ENCODE measurements around the gene ZMIZ1. TPM values are rescaled to one million over a fixed set of nuclear protein-coding genes. Genes with fewer than 3 reads are reported as not detected.
A peak's percentile ranks its signal among the peaks of the same experiment; 100 is the strongest.

The ZMIZ1 gene
- total RNA-seq, 1 experiment from 2014 or later: 42.3 TPM

GRCh38 chr10:79189853-79190435 is 121.2 kb downstream of the ZMIZ1 start:
- H3K4me3 Mint-ChIP-seq (ENCODE audit: unreplicated experiment): no peak overlapping the region
- no peak for TF ChIP-seq CTCF (IDR thresholded peaks at IDR 0.05; ENCODE audit: insufficient read depth in 1 of 2, low read depth in 1 of 2, low read length in 1 of 2, severe bottlenecking in 1 of 2, unreplicated experiment in 1 of 2)
- ChIA-PET POLR2A (no interaction called here), CTCF (interaction anchor here (0.6 to 1.1 kb wide), 2 partner anchors 32 to 95 kb away, joined by 3 to 4 read pairs; no protein-coding TSS in a partner anchor)
- Histone ChIP-seq H3K9me3 (no peaks in the 10 kb centered on the region), H3K4me1 (peaks cover 49% of the 10 kb centered on the region), H3K27me3 (replicated peaks; ENCODE audit: control insufficient read depth, insufficient read depth, low read length) (no peaks in the 10 kb centered on the region), H3K36me3 (ENCODE audit: control insufficient read depth, insufficient read depth, low read length) (peaks cover 4% of the 10 kb centered on the region), H3K4me3 (ENCODE audit: low read depth, low read length) (no peak overlapping the region)
- no TSS peak for BruUV-seq (replicated peaks)
- intact Hi-C loops (cut with micrococcal nuclease; ENCODE audit: unreplicated experiment): loop anchor here (10.0 kb wide), 2 partner anchors 265 to 765 kb away; no protein-coding TSS in a partner anchor
- no peaks in the 10 kb centered on the region for H3K9me3 Mint-ChIP-seq (ENCODE audit: unreplicated experiment)
- no peak for DNase-seq
- H3K27me3 Mint-ChIP-seq (ENCODE audit: insufficient read depth, unreplicated experiment): no peaks in the 10 kb centered on the region
- peaks cover 18% of the 10 kb centered on the region for H3K36me3 Mint-ChIP-seq (ENCODE audit: insufficient read depth, unreplicated experiment)
- peaks cover 43% of the 10 kb centered on the region for H3K4me1 Mint-ChIP-seq (ENCODE audit: low read depth, unreplicated experiment)
- peak overlapping the region; percentile 91 for H3K27ac Mint-ChIP-seq (ENCODE audit: unreplicated experiment)

GRCh38 chr10:79190740-79191261 is 122.0 kb downstream of the ZMIZ1 start:
- intact Hi-C loops (cut with micrococcal nuclease; ENCODE audit: unreplicated experiment): loop anchor here (10.0 kb wide), 2 partner anchors 266 to 766 kb away; no protein-coding TSS in a partner anchor
- no peaks in the 10 kb centered on the region for H3K9me3 Mint-ChIP-seq (ENCODE audit: unreplicated experiment)
- no TSS peak for BruUV-seq (replicated peaks)
- TF ChIP-seq CTCF (IDR thresholded peaks at IDR 0.05; ENCODE audit: insufficient read depth in 1 of 2, low read depth in 1 of 2, low read length in 1 of 2, severe bottlenecking in 1 of 2, unreplicated experiment in 1 of 2): no peak
- Histone ChIP-seq H3K4me3 (ENCODE audit: low read depth, low read length) (no peak overlapping the region), H3K9me3 (no peaks in the 10 kb centered on the region), H3K36me3 (ENCODE audit: control insufficient read depth, insufficient read depth, low read length) (peaks cover 7% of the 10 kb centered on the region), H3K27me3 (replicated peaks; ENCODE audit: control insufficient read depth, insufficient read depth, low read length) (no peaks in the 10 kb centered on the region), H3K4me1 (peaks cover 45% of the 10 kb centered on the region)
- CTCF ChIA-PET: interaction anchor here (0.6 kb wide), 1 partner anchor 96 kb away, joined by 4 read pairs; no protein-coding TSS in a partner anchor
- H3K4me3 Mint-ChIP-seq (ENCODE audit: unreplicated experiment): no peak overlapping the region
- peaks cover 42% of the 10 kb centered on the region for H3K4me1 Mint-ChIP-seq (ENCODE audit: low read depth, unreplicated experiment)
- DNase-seq: no peak
- H3K27me3 Mint-ChIP-seq (ENCODE audit: insufficient read depth, unreplicated experiment): no peaks in the 10 kb centered on the region
- H3K36me3 Mint-ChIP-seq (ENCODE audit: insufficient read depth, unreplicated experiment): peaks cover 24% of the 10 kb centered on the region
- POLR2A ChIA-PET: no interaction called here
- H3K27ac Mint-ChIP-seq (ENCODE audit: unreplicated experiment): no peak overlapping the region

GRCh38 chr10:79191951-79192676 is 123.3 kb downstream of the ZMIZ1 start:
- H3K36me3 Mint-ChIP-seq (ENCODE audit: insufficient read depth, unreplicated experiment): peaks cover 24% of the 10 kb centered on the region
- no peak for DNase-seq
- no peaks in the 10 kb centered on the region for H3K9me3 ChIP-seq
- BruUV-seq (replicated peaks): no TSS peak
- H3K4me3 Mint-ChIP-seq (ENCODE audit: unreplicated experiment): no peak overlapping the region
- H3K4me1 Mint-ChIP-seq (ENCODE audit: low read depth, unreplicated experiment): peaks cover 29% of the 10 kb centered on the region
- peaks cover 8% of the 10 kb centered on the region for H3K36me3 ChIP-seq (ENCODE audit: control insufficient read depth, insufficient read depth, low read length)
- no peak overlapping the region for H3K4me3 ChIP-seq (ENCODE audit: low read depth, low read length)
- TF ChIP-seq CTCF (IDR thresholded peaks at IDR 0.05; ENCODE audit: insufficient read depth in 1 of 2, low read depth in 1 of 2, low read length in 1 of 2, severe bottlenecking in 1 of 2, unreplicated experiment in 1 of 2): no peak
- intact Hi-C loops (cut with micrococcal nuclease; ENCODE audit: unreplicated experiment): loop anchor here (10.0 kb wide), 2 partner anchors 267 to 767 kb away; no protein-coding TSS in a partner anchor
- ChIA-PET CTCF (interaction anchor here (0.6 to 0.8 kb wide), 2 partner anchors 10 to 124 kb away, joined by 3 to 7 read pairs; no protein-coding TSS in a partner anchor), POLR2A (no interaction called here)
- no peaks in the 10 kb centered on the region for H3K9me3 Mint-ChIP-seq (ENCODE audit: unreplicated experiment)
- peaks cover 32% of the 10 kb centered on the region for H3K4me1 ChIP-seq
- no peaks in the 10 kb centered on the region for H3K27me3 ChIP-seq (replicated peaks; ENCODE audit: control insufficient read depth, insufficient read depth, low read length)
- no peak overlapping the region for H3K27ac Mint-ChIP-seq (ENCODE audit: unreplicated experiment)
- H3K27me3 Mint-ChIP-seq (ENCODE audit: insufficient read depth, unreplicated experiment): no peaks in the 10 kb centered on the region

All from Caco-2 (cell line).